Amygdala (tissue), 56 donors: ENCODE data around the gene SLC34A1.

Experiments
- DNase-seq, 56 donors: peaks; one replicate each; lab custom pipeline; 2025; lab: John Stamatoyannopoulos, UW

Gene SLC34A1

DNA sequence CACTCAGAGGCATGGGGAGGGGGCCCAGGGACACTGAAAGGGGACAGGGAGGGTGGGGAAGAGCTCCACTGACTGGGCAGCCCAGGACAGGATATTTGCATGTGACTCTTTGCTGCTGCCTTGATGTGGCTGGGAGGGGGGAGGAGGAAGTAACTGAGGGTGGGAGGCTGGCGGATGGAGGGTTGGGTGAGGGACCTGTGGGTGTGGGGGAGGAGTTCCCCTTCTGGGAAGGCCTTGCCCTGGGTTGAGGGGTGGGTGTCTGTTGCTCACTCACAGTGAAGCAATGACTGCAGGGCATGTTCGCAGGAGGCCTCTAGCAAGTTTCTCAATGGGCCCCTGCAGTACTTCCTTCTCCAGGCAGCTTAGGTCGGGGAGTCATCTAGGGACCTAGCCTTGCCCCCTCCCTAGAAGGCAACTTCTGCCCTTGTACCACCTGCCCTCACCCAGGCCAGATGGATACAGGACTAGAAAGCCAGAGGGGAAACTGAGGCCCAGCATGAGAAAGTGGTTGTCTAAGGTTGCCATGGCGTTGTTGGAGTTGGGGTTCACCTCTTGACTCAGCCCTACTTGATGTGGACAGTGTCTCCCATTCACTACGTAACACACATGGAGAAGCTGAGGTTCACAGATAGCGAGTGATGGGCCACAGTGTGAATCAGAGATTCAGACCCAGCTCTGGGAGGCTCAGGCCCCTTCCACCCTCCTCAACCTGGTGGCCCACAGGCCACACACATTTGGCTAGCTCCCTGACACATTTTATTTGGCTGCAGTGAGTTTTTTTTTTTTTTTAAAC is 45.2 kb downstream of the SLC34A1 start:
- DNase-seq: peak in 12 of 56 donors; percentile 14 to 62 (median 24)

DNA sequence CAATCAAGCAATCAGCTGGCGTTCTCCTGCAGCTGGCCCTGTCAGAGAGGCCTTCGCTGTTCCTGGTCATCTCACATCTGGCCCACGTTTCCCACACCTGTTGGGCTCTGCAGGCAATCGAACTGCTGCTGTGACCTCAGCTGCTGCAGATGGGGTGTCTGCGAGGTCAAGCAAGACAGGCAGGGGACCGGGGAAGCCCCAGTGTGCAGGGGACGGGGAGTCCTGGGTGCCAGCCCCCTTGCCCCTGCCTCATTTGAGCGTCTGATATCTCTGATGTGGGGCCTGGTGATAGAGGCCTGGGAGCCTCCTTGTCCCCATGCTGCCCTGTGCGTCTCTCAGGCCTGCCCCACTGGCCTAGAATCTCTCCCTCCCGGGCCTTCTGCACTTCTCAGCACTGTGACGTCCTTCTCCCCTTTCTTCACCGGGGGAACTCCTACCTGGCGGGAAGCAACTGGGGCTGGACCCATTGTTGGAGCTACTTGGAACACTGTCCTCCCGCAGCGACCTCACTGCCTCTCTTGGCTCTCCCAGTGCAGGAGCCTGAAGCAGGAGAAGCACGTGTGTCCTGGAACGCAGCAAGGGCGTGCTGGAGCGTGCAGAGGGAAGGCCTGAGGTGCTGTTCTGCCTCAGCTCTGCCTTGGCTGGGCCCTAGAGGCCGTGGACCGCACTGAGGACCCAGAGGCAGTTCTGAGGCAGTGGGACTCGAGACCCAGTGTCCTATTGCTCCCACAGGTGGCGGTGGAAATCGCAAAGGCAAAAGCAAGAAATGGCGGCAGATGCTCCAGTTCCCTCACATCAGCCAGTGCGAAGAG is 46.1 kb downstream of the SLC34A1 start:
- no peak for DNase-seq

DNA sequence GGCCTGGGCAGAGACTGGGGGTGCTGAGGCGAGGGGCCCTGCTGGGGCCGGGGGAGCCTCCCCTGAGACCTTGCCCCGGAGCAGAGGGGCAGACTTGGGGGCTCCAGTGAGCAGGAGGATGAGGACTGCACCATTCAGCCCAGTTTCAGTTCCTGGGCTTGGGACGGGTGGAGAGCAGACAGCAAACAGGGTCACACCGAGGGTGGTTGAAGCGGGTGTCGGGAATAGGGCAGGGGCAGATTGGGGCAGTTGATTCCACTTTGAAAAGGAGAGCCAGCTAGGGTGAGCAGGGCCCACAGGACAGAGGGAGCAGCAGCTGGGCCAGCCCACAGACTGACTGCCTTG is 46.7 kb downstream of the SLC34A1 start:
- no peak for DNase-seq

DNA sequence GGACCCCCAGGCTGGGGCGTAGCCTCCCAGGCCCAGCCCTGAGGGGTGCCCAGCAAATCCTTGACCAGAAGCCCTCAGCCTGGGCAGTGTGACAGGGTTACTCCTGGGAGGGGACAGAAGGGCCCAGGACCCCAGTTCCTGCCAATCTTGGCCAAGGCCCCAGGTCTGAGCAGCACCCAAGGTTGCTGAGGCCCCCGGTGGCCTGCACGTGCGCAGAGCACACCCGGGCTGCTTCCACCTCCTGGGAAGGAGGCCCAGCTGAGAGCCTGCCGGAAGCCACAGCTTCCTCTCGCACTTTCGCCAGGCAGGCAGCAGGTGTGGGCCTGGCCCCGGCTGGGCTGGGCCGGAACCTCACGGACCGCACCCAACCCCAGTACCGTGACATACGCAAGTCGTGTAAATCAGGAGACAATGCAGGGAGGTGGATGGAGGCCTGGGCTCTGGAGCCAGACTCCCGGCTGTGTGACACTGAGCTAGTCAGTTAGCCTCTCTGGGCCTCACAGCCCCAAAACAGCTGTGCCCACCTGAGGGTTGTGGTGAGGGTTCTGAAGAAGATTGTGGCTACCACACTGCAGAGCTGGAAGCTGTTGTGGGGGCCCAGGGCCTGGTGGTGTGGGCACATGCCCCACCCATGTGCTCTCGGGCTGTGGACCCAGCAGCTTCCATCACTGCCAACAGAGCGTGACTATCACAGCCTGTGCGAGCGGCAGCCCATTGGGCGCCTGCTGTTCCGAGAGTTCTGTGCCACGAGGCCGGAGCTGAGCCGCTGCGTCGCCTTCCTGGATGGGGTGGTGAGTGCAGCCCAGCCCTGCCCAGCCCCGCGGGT is 47.3 kb downstream of the SLC34A1 start:
- DNase-seq: peak in 7 of 56 donors; percentile 17 to 40 (median 34)

DNA sequence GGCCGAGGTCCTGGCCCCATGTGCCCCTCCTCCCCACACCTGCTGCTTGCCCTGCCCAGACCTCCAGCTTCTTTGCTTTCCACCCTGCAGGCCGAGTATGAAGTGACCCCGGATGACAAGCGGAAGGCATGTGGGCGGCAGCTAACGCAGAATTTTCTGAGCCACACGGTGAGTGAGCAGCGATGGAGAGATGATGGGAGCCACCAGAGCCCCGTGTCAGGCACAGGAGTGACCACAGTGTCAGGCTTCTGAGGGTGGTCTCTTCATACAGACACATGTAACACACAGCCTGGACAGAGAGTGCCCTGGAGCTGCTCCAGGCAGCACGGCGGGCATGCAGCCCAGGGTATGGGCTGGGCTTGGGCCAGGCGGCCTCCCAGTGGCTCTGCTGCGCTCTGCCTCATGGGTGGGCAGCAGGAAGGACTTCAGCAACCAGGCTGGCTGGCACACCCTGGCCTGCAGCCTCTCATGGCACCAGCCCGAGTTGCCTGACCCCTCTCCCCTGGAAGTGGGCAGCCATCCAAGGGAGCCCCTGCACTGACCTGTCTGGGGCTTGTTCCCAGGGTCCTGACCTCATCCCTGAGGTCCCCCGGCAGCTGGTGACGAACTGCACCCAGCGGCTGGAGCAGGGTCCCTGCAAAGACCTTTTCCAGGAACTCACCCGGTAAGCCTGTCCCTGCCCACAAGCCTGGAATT is 48.1 kb downstream of the SLC34A1 start:
- peak in 34 of 56 donors; percentile 15 to 72 (median 39) for DNase-seq

DNA sequence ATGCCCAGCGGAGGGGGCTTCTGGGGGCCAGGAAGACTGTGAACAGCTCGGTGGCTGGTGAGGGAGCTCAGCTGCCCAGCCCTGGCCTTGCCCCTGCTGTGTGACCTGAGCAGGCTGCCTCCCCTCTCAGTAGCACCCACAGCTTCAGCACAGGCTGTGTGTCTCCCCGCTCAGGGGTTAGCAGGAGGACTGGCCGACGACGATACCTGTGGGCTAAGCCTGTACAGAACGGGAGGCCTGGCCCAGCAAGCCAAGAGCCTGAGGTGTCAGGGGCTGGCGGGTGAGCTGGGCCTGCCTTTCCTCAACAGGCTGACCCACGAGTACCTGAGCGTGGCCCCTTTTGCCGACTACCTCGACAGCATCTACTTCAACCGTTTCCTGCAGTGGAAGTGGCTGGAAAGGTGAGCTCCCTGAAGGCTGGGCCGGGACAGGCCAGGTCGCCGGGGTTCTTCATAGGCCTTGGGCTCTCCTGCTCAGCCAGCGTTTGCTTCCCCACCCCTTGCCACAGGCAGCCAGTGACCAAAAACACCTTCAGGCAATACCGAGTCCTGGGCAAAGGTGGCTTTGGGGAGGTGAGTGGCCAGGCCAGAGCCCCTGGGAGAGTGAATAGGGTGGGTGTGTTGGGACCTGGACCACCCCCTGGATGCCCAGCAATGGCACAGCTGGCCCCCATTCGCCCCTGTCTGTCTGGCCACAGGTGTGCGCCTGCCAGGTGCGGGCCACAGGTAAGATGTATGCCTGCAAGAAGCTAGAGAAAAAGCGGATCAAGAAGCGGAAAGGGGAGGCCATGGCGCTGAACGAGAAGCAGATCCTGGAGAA is 48.8 kb downstream of the SLC34A1 start:
- DNase-seq: no peak

DNA sequence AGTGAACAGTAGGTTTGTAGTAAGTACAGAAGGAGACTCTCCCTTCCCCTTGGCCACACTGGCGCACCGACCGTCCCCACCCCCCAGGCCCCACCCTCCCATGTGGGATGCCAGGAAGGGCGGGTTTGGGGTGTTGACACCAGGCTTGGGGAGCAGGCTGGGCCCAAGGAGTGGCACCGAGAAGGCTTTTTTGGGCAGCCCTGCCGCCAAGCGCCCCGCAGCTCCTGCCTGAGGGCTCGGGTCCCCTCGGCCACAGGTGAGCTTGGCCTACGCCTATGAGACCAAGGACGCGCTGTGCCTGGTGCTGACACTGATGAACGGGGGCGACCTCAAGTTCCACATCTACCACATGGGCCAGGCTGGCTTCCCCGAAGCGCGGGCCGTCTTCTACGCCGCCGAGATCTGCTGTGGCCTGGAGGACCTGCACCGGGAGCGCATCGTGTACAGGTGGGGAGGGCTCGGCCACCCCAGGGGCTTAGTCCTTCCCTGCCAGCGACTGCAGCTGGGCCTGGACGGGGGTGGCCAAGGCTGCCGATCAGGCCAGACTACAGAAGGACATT is 49.5 kb downstream of the SLC34A1 start:
- DNase-seq: no peak

DNA sequence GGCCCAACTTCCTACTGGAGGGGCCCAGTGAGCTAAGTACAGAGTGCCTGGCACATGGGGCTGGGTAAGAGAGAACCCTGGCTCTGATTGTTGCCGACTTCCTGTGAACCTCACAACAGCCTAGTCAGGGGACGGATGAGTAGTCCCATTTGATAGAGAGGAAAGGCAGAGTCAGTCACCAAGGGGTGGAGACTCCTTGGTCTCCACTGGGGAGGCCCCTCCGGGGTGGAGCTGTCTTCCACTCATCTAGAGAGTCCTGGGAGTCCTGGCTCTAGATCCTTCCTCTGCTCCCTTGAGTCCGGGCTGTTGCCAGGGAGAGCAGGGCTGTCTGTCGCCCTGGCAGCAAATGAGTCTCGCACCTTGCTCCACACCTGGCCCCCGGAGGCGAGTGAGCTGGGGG is 50.2 kb downstream of the SLC34A1 start:
- DNase-seq: no peak

DNA sequence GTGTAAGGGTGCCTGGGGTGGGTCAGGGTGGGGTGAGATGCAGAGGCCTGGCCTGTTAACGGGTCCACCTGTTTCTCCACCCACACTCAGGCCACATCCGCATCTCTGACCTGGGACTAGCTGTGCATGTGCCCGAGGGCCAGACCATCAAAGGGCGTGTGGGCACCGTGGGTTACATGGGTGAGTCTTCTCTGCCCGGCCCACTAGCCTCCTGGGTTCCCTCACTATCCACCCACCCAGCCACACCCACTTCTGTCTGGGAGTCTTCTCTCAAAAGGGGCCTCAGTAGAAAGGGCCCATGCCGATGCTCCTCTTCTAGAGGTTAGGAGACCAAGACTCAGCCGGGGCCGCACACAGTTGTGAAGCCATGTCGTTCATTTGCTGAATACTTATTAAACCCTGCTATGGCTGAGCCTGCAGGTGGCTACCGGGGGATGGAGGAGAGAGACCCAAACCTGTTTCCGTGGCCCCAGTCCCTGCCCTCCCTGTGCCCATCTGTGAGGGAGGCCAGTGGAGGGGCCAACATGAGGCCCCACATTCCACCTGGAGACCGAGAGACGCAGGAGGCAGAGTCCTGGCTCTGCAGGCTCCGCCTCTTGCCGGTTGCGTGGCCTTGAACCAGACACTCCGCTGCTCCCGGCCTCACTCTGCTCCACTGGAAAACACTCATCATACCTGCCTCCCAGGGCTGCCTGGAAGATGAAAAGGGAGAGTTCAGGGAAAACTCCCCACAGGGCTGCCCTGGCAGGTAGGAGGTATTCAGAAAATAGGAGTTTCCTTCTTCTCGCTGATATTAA is 50.9 kb downstream of the SLC34A1 start:
- DNase-seq: no peak

DNA sequence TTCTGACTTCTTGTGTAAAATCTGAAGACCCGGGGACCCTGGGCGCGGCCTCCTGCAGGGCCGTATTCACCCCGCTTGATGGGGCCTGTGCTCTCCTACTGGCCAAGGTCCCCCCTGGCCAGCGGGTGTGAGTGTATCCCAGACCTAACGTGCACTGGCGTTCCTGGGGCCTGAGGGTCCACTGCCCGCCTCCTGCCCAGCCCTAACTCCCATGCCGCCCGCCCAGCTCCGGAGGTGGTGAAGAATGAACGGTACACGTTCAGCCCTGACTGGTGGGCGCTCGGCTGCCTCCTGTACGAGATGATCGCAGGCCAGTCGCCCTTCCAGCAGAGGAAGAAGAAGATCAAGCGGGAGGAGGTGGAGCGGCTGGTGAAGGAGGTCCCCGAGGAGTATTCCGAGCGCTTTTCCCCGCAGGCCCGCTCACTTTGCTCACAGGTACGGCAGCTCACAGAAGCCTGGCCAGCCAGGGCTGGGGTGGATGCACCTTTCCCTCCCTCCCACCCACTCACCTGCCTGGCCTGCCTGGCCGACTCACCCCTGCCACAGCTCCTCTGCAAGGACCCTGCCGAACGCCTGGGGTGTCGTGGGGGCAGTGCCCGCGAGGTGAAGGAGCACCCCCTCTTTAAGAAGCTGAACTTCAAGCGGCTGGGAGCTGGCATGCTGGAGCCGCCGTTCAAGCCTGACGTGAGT is 51.8 kb downstream of the SLC34A1 start:
- DNase-seq: no peak

DNA sequence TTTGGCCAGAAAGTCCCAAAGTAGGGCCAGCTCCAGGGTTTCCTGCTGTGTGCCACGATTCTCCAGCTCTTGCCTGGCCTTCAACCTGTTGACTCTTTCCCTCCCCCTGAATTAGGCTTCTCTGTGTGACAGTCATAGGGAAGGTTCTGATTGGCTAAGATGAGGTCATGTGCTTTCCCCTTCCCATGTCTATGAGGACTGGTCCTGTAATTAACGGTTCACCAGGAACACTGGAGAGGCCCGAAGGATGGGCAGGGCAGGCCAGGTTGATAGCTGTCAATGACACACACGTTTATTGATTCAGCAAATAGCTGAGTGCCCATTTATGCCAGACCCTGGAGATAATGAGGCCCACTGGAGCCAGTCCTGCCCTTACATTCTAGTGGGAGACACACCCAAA is 53.4 kb downstream of the SLC34A1 start:
- DNase-seq: no peak

DNA sequence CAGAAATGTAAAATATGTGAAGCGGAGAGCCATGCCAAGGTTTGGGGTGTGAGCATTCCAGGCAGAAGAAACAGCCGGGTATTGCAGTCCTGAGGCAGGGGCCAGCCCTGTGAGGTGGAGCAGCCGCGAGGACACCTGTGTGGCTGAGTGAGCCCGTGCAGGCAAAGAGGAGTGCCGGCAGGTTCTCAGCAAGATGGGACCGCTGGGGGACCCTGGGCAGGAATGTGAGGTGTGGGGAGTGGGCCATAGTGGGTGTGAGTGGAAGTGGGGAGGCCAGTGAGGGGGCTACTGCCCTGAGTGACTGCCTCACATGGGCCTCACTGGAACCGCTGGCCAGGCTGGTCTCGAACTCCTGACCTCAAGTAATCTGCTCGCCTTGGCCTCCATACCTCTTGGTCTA is 54.2 kb downstream of the SLC34A1 start:
- no peak for DNase-seq

DNA sequence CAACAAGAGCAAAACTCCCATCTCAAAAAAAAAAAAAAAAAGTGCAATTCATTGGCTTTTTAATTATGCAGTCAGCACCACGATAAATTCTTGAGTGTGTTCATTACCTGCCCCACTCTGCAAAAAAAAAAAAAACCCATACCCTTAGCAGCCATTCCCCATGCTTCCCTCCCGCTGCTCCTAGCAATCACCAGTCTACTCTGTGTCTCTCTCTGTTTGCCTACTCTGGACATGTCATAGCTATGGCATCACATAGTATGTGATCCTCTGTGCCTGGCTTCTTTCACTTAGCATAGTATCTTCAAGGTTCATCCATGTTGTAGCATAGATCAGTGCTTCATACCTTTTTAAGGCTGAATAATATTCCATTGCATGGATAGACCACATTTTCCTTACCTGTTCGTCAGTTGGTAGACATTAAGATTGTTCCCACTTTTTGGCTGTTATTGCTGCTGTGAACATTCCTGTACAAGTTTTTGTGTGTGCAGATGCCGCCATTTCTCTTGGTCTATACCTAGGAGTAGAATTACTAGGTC is 55.4 kb downstream of the SLC34A1 start:
- no peak for DNase-seq

DNA sequence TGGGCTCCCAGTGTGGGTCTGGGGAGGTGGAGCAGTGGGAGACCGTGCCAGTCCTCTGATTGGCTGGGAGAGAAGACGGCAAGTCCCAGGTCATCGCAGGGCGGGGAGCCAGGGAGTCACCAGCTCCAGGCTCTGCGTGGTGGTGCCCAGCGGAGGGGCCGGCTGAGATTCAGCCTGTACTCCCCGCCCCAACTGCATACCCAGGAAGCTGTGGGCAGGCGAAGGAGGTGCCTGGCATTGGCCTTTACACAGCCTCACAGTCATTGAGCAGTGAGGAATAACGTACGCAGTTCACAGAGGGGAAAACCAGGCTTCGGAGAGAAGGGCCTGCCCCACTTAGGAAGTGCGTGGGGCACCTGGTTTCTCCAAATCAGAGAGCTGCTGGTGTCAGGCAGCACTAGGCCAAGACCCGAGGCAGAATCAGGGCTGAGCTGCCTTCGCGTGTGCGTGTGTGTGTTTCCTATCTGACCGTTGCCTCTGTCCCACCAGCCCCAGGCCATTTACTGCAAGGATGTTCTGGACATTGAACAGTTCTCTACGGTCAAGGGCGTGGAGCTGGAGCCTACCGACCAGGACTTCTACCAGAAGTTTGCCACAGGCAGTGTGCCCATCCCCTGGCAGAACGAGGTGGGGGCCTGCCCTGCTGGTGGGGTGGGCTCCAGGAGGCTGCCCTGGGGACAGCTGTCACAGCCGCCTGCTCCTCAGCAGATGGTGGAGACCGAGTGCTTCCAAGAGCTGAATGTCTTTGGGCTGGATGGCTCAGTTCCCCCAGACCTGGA is 56.2 kb downstream of the SLC34A1 start:
- DNase-seq: no peak

DNA sequence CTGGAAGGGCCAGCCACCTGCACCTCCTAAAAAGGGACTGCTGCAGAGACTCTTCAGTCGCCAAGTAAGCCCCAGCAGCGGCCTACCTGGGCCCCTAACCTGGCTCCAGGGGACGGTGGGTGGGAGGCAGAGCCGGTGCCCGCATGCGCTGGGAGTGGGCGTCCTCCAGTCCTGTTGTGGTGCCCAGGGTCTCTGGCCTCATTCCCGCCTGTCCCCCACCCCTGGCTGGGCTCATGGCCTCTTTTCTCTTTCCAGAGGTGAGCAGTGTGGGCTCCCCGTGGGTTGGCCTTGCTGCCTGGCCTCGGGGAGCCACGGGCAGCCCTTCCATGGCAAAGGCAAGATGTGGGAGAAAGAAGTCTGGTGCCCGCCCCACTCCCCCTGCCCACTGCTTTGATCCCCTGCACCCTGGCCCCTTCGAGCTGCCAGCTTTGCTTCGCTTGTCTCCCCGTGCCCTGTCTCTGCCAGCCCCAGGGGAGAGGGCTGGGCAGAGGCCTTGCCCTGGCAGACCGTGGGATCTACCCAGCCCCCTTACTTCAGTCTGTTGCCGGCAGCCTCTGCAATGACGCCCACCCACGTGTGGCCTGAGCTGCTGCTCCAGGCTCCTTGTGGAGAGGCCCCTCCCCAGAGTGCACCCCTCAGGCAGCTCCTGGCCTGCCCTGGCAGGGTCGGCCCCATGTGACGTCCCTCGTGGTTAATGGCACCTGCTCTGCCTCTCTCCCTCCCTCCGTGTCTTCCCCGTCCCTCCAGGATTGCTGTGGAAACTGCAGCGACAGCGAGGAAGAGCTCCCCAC is 57.0 kb downstream of the SLC34A1 start:
- DNase-seq: no peak
